CD4-positive, alpha-beta memory T cell (primary cell): Measurements from ENCODE around the gene CUL4A. TPM values are rescaled to one million over a fixed set of nuclear protein-coding genes. Genes with fewer than 3 reads are reported as not detected.
A peak's percentile ranks its signal among the peaks of the same experiment; 100 is the strongest.

Experiments
- CTCF ChIA-PET: fragments of 350-600 bp; sonication (Branson Sonifier 250); formaldehyde crosslinking; loops from one replicate; lab custom pipeline; 2021; ENCODE audit warnings: inconsistent platforms; ENCODE audit not compliant: partially characterized antibody; lab: Charles Lee
- POLR2A ChIA-PET: fragments of 350-600 bp; sonication (Branson Sonifier 250); formaldehyde crosslinking; loops from one replicate; lab custom pipeline; 2021; ENCODE audit not compliant: partially characterized antibody; lab: Charles Lee
- DNase-seq, 5 donors: peaks; one replicate each; pipeline versions ENCODE4 v3.0.0 to v3.0.0-alpha.2; 2020 to 2022; ENCODE audit warnings: mixed read lengths in 1 of 5
- H3K27ac ChIP-seq: one replicate; pipeline ENCODE4 v1.7.0; 2013; ENCODE audit warnings: low read depth, low read length
- H3K27me3 ChIP-seq: 2 replicates; pipeline ENCODE4 v1.7.0; 2013; ENCODE audit warnings: mild to moderate bottlenecking, low read length, moderate library complexity; ENCODE audit not compliant: insufficient read depth
- H3K36me3 ChIP-seq: 2 replicates; pipeline ENCODE4 v1.7.0; 2013; ENCODE audit warnings: mild to moderate bottlenecking, low read length, moderate library complexity; ENCODE audit not compliant: insufficient read depth
- H3K4me1 ChIP-seq: 2 replicates; pipeline ENCODE4 v1.7.0; 2013; ENCODE audit warnings: mild to moderate bottlenecking, low read length, moderate library complexity; ENCODE audit not compliant: insufficient read depth
- H3K4me3 ChIP-seq, 2 donors: one replicate each; pipeline ENCODE4 v1.7.0; 2013; ENCODE audit warnings: low read length in 2 of 2, mild to moderate bottlenecking in 1 of 2
- H3K9me3 ChIP-seq, 2 donors: one replicate each; pipeline ENCODE4 v1.7.0; 2013; ENCODE audit warnings: low read length in 2 of 2, control low read depth in 1 of 2; ENCODE audit not compliant: control insufficient read depth in 1 of 2
- H3K27ac Mint-ChIP-seq, 7 donors: one replicate each; pipeline ENCODE4 v1.8.0; 2020 to 2021; ENCODE audit warnings: mixed read lengths in 7 of 7, mild to moderate bottlenecking in 6 of 7, inconsistent platforms in 3 of 7, moderate library complexity in 3 of 7
- H3K27me3 Mint-ChIP-seq, 2 donors: one replicate each; pipeline ENCODE4 v1.8.0; 2020 to 2021; ENCODE audit warnings: mixed read lengths in 2 of 2
- H3K36me3 Mint-ChIP-seq, 2 donors: one replicate each; pipeline ENCODE4 v1.8.0; 2020 to 2021; ENCODE audit warnings: mixed read lengths in 2 of 2, inconsistent platforms in 1 of 2, mild to moderate bottlenecking in 1 of 2
- H3K4me1 Mint-ChIP-seq, 4 donors: one replicate each; pipeline ENCODE4 v1.8.0; 2020 to 2021; ENCODE audit warnings: mixed read lengths in 4 of 4, mild to moderate bottlenecking in 1 of 4
- H3K4me3 Mint-ChIP-seq, 8 donors: one replicate each; pipeline ENCODE4 v1.8.0; 2020 to 2021; ENCODE audit warnings: mixed read lengths in 8 of 8, mild to moderate bottlenecking in 7 of 8, moderate library complexity in 6 of 8, inconsistent platforms in 3 of 8
- H3K9me3 Mint-ChIP-seq, 8 donors: one replicate each; pipeline ENCODE4 v1.8.0; 2020 to 2021; ENCODE audit warnings: mixed read lengths in 8 of 8, mild to moderate bottlenecking in 5 of 8, inconsistent platforms in 3 of 8, moderate library complexity in 1 of 8
- intact Hi-C: fragments of 100-400 bp; cut with micrococcal nuclease; formaldehyde crosslinking; loops from one replicate; pipeline ENCODE4 v1.15.1; 2023
- polyA plus RNA-seq, 2 donors: library from polyadenylated mRNA; unstranded; fragments of 300-500 nt; fragmentation: Illumina TruSeq; gene quantifications; one replicate each; pipeline ENCODE4 v1.2.3, GENCODE V29; 2021
- total RNA-seq, 2 experiments: library from RNA; stranded (reverse); gene quantifications; one replicate each; pipeline ENCODE4 v1.2.3, GENCODE V29; 2021

The CUL4A gene
- total and polyA plus RNA-seq, 4 experiments from 2014 or later = 59.8 to 80.0 (median 74.2) TPM

DNA sequence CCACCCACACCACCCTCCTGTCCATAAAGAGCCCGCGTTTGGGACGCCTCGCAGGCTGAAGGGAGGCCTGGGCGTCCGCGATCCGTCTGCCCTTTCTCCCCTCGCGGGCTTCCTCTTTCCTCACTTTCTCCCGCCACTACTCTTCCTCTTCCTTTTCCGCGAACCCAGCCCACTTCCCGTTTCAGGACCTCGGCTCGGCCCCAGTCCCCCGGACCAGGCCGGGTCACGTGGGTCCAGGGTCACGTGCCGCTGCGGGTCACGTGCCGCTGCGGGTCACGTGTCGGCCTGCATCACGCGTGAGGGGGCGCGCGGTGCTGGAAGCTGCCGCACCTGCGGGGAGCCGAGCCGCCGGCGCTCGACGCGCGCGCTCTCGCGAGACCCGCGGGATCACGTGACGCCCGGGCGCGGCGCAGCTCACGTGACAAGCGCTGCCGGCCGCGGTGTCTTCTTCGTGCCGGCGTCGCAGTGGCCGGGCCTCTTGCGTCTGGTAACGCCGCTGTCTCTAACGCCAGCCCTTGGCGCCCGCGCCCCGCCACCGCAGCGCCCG is 87.5 kb downstream of the CUL4A start, which contains the start of gene LAMP1:
Gene LAMP1 (plus strand): TSS at position 417 of the 547 bp plus-strand sequence. CDS start 196 bp downstream, outside the sequence.
- Histone ChIP-seq H3K27me3 (no peaks in the 10 kb centered on the region), H3K27ac (peak within 1 kb of the TSS; percentile 90), H3K36me3 (no peaks in the 10 kb centered on the region), H3K4me3 (peak within 1 kb of the TSS; percentile 73 to 80), H3K4me1 (peaks cover 41% of the 10 kb centered on the region), H3K9me3 (no peaks in the 10 kb centered on the region)
- intact Hi-C loops = loop anchor here (1.0 to 10.0 kb wide), 6 partner anchors 89 to 602 kb away; partner anchors contain the start of genes ATP11A, DCUN1D2, MCF2L and PCID2
- Mint-ChIP-seq H3K27me3 (peaks cover 14% of the 10 kb centered on the region in 2 donors), H3K27ac (peak within 1 kb of the TSS; percentile 96 to 100 (median 99)), H3K4me1 (peaks cover 29 to 47% (median 38%) of the 10 kb centered on the region in 4 donors), H3K4me3 (peak within 1 kb of the TSS; percentile 95 to 99 (median 97)), H3K9me3 (peaks cover 0 to 14% (median 2%) of the 10 kb centered on the region in 8 donors), H3K36me3 (peaks cover 0 to 17% of the 10 kb centered on the region in 2 donors)
- DNase-seq = peak; percentile 95 to 100 (median 99)
- POLR2A ChIA-PET = interaction anchor here (1.3 to 2.4 kb wide), 4 partner anchors 9 to 97 kb away, joined by 3 to 24 read pairs (median 4); partner anchors contain the start of genes CUL4A and PCID2
- CTCF ChIA-PET = no interaction called here

DNA sequence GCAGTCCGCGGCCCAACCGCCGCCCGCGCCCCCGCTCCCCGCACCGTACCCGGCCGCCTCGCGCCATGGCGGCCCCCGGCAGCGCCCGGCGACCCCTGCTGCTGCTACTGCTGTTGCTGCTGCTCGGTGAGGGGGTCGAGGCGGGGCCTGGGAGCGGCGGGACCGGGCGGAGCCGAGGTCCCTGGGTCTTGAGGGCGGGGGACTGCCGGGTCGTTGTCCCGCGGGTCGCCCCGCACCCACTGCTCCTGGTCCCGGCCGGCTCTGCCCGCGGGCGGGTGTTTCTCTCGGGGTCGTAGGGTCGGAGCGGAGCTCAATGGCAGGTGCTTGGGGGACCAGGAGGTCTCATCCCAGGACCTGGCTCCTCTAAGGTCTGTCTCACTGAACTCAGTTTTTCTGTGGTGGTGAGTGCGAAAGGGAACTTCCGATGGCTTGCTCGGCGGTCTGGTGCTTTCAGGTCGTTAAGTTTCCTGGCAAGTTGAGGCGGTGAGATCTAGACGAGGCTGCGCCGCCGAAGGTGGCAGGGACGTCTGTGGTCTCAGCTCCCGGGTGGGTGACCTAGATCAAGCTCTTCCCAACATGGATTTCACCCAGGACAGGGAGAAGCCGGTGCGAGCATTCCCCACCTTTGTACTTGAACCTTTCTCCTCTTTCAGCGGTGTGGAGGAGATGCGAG is 88.1 kb downstream of the CUL4A start:
- peak overlapping the region; percentile 73 to 80 for H3K4me3 ChIP-seq
- Mint-ChIP-seq H3K36me3 (peaks cover 0 to 18% of the 10 kb centered on the region in 2 donors), H3K27me3 (peaks cover 8 to 10% of the 10 kb centered on the region in 2 donors), H3K9me3 (peaks cover 0 to 14% (median 2%) of the 10 kb centered on the region in 8 donors), H3K4me3 (peak overlapping the region; percentile 89 to 97 (median 94)), H3K27ac (peak overlapping the region; percentile 96 to 99 (median 98)), H3K4me1 (peaks cover 23 to 42% (median 32%) of the 10 kb centered on the region in 4 donors)
- DNase-seq = peak; percentile 60 to 82 (median 63)
- ChIA-PET CTCF (no interaction called here), POLR2A (interaction anchor here (1.3 to 2.4 kb wide), 4 partner anchors 10 to 96 kb away, joined by 3 to 24 read pairs (median 4); partner anchors contain the start of genes CUL4A and PCID2)
- no peaks in the 10 kb centered on the region for H3K9me3 ChIP-seq
- H3K27me3 ChIP-seq = no peaks in the 10 kb centered on the region
- peak overlapping the region; percentile 90 for H3K27ac ChIP-seq
- intact Hi-C loops = loop anchor here (1.0 to 10.0 kb wide), 6 partner anchors 89 to 603 kb away; partner anchors contain the start of genes ATP11A, DCUN1D2, MCF2L and PCID2
- H3K4me1 ChIP-seq = peaks cover 35% of the 10 kb centered on the region
- H3K36me3 ChIP-seq = no peaks in the 10 kb centered on the region

DNA sequence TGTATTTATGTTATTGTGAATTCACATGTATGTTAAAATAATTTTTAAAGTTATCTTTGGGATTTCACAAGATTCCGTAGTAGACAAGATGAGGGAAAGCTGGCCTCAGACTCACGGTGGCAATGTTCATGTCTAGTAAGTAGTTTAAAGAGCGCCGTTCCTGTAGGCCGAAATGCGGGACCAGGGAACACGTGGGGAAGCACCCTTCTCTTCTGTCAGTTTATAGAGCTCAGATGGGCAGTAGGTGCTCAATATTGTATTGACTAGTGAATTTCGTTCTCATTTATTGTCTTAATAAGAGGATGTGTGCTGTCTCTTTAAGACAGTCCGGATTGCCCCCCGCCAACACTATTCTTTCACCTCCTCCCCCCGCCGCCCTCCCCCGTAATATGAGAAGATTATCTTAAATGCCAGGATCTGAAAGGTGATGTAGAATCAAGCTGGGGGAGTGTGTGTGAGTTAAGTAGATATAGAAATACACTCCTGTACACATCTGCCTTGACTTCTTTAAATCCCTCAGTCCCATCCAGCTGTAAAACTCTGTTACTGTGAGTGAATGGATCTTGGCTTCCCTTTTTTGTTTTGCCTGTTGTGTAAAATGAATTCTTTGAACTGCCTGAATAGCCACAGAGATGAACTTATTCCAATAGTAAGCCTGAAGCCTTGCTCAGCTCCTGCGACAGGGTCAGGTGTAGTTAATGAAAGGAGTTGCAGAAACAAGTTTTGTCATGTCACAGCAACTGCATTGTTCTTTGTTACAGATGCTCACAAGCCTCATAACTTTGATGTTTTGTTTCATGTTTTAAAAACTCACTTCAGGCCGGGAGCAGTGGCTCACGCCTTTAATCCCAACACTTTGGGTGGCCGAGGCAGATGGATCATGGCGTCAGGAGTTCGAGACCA is 88.9 kb downstream of the CUL4A start:
- Mint-ChIP-seq H3K36me3 (peaks cover 0 to 21% of the 10 kb centered on the region in 2 donors), H3K27ac (peak overlapping the region; percentile 96 to 99 (median 98)), H3K4me3 (peak overlapping the region; percentile 89 to 97 (median 94)), H3K4me1 (peaks cover 24 to 48% (median 36%) of the 10 kb centered on the region in 4 donors), H3K27me3 (peaks cover 6 to 8% of the 10 kb centered on the region in 2 donors), H3K9me3 (peaks cover 0 to 14% (median 2%) of the 10 kb centered on the region in 8 donors)
- DNase-seq = no peak
- CTCF ChIA-PET = interaction anchor here (0.6 kb wide), 1 partner anchor 29 kb away, joined by 5 read pairs; no protein-coding TSS in a partner anchor
- H3K9me3 ChIP-seq = no peaks in the 10 kb centered on the region
- peak overlapping the region; percentile 90 for H3K27ac ChIP-seq
- no peaks in the 10 kb centered on the region for H3K27me3 ChIP-seq
- intact Hi-C loops = loop anchor here (5.0 to 10.0 kb wide), 2 partner anchors 356 to 603 kb away; partner anchors contain the start of gene ATP11A
- POLR2A ChIA-PET = interaction anchor here (1.3 to 2.4 kb wide), 3 partner anchors 10 to 89 kb away, joined by 4 to 24 read pairs (median 5); partner anchors contain the start of genes CUL4A and PCID2
- peak overlapping the region; percentile 73 to 80 for H3K4me3 ChIP-seq
- peaks cover 34% of the 10 kb centered on the region for H3K4me1 ChIP-seq
- H3K36me3 ChIP-seq = no peaks in the 10 kb centered on the region

DNA sequence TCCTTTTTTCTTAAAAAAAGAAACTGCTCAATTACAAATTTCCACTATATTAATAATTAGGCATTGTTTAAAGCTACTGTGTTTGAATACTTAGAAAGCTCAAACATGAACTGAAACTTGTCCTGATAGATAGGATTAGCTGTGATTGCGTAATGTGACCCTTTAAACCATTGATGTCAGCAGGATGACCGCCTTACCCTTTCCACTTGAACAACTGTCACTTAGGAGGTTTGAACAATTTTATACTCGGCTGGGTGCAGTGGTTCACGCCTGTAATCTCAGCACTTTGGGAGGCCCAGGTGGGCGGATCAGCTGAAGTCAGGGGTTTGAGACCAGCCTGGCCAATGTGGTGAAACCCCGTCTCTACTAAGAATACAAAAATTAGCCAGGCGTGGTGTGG is 90.5 kb downstream of the CUL4A start:
- Mint-ChIP-seq H3K27ac (peak overlapping the region in 1 of 7 donors; percentile 24), H3K4me3 (no peak overlapping the region), H3K36me3 (peaks cover 4 to 27% of the 10 kb centered on the region in 2 donors), H3K9me3 (peaks cover 0 to 14% (median 2%) of the 10 kb centered on the region in 8 donors), H3K4me1 (peaks cover 29 to 58% (median 42%) of the 10 kb centered on the region in 4 donors), H3K27me3 (peaks cover 4 to 6% of the 10 kb centered on the region in 2 donors)
- Histone ChIP-seq H3K4me1 (peaks cover 34% of the 10 kb centered on the region), H3K36me3 (no peaks in the 10 kb centered on the region), H3K9me3 (no peaks in the 10 kb centered on the region), H3K27me3 (no peaks in the 10 kb centered on the region), H3K4me3 (no peak overlapping the region), H3K27ac (no peak overlapping the region)
- DNase-seq = no peak
- ChIA-PET CTCF (no interaction called here), POLR2A (no interaction called here)
- intact Hi-C loops = loop anchor here (5.0 to 10.0 kb wide), 2 partner anchors 358 to 605 kb away; partner anchors contain the start of gene ATP11A

DNA sequence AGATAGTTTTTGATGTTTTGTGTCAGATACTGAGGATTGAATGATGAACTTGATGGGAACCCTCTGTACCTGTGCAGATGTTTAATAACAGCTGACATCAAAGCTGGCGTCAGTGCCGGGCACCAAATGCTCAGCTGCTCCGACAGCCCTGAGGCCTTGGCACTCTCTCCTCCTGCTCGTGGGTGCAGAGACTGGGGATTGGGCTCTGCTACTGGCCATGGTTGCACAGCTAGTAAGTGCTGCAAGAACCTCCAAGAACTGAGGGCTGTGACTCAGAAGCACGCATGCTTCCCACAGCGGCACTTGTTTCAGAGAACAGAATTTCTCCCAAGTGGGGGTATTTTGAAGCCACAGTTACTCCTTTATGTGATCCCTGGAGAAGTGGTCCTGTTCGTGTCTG is 93.6 kb downstream of the CUL4A start:
- DNase-seq = no peak
- Mint-ChIP-seq H3K27ac (no peak overlapping the region), H3K4me3 (no peak overlapping the region), H3K36me3 (peaks cover 6 to 32% of the 10 kb centered on the region in 2 donors), H3K4me1 (peaks cover 32 to 62% (median 40%) of the 10 kb centered on the region in 4 donors), H3K9me3 (no peaks in the 10 kb centered on the region), H3K27me3 (no peaks in the 10 kb centered on the region)
- ChIA-PET CTCF (no interaction called here), POLR2A (no interaction called here)
- H3K27ac ChIP-seq = no peak overlapping the region
- H3K9me3 ChIP-seq = no peaks in the 10 kb centered on the region
- no peaks in the 10 kb centered on the region for H3K27me3 ChIP-seq
- intact Hi-C loops = no loop called here
- no peaks in the 10 kb centered on the region for H3K36me3 ChIP-seq
- peaks cover 23% of the 10 kb centered on the region for H3K4me1 ChIP-seq
- no peak overlapping the region for H3K4me3 ChIP-seq

DNA sequence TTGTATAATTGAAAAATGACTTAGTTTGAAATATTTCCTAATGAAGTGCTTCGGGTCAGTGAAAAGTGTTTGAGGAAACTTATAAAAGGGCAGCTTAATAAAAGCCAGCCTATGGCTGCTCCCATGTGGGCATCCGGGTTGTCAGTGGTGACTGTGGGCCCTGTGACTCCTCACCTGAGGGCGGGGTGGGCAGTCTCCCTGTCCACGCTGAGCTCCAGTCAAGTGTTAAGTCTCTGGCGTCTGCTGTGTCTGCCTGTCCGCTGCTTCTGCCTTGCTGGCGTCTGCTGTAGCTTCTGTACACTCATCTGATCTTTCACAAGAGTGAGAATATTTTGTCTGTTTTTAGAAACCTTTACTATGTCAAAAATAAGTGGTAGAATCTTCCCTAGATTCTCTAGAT is 94.7 kb downstream of the CUL4A start:
- Mint-ChIP-seq H3K9me3 (no peaks in the 10 kb centered on the region), H3K4me1 (peaks cover 24 to 50% (median 31%) of the 10 kb centered on the region in 4 donors), H3K36me3 (peaks cover 6 to 29% of the 10 kb centered on the region in 2 donors), H3K4me3 (no peak overlapping the region), H3K27ac (peak overlapping the region in 1 of 7 donors; percentile 75), H3K27me3 (no peaks in the 10 kb centered on the region)
- ChIA-PET CTCF (no interaction called here), POLR2A (no interaction called here)
- H3K4me1 ChIP-seq = peaks cover 12% of the 10 kb centered on the region
- no peak overlapping the region for H3K27ac ChIP-seq
- H3K27me3 ChIP-seq = no peaks in the 10 kb centered on the region
- H3K36me3 ChIP-seq = no peaks in the 10 kb centered on the region
- no peak overlapping the region for H3K4me3 ChIP-seq
- no peak for DNase-seq
- H3K9me3 ChIP-seq = no peaks in the 10 kb centered on the region
- intact Hi-C loops = no loop called here
